GM19467 (cell line): ENCODE measurements around the gene CORO2A.
"Not testable (repeated sequence)": the region's sequence is repeated elsewhere in the genome, so short reads cannot be mapped to it uniquely, and the experiment has no call there.

Experiments used
- ATAC-seq: cut with Tn5 transposase; IDR thresholded peaks from one replicate; pipeline ENCODE4 v1.9.1; 2021; ENCODE audit warnings: mild to moderate bottlenecking, moderate library complexity; ENCODE audit not compliant: unreplicated experiment

CORO2A gene

GRCh38 chr9:98191671-98192502 lies 550 bp downstream of the CORO2A start:
- no peak for ATAC-seq

DNA sequence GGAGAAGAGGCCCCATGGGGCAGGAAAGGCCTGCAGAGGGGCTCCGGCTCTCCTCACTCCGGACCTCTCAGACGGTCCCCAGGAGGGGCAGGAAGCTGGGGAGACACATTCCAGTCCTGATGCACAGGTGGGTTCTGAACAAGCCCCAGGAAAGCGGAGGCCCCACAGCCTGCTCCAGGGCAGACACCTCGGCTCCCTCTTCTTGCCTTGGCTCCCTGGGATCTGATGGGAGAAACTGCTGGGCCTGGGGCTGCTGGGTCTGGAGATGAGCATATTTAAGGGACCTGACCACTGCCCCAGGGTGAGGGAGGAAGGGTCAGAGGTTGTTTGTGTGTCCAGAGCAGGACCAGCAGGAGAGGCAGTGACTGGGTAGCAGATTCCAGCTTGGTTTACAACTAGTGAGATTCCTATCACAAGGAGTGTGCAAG lies 1.2 kb downstream of the CORO2A start:
- no peak for ATAC-seq

DNA sequence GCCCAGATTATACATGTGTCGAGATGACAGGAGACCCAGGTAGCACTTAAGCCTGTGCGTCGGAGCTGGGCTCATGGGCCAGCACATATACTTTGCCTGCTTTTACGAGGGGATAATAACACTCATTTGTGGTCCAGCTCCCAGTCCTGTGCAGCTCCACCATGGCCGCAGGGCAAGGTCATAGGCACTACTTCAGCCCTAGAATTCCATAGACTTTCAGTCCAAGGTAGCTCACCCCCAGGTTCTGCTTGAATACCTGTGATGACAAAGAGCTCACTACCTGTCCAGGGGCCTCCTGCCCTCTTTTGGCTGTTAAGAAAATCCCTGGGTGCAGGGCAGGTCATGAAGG lies 1.7 kb downstream of the CORO2A start:
- ATAC-seq, result no peak

DNA sequence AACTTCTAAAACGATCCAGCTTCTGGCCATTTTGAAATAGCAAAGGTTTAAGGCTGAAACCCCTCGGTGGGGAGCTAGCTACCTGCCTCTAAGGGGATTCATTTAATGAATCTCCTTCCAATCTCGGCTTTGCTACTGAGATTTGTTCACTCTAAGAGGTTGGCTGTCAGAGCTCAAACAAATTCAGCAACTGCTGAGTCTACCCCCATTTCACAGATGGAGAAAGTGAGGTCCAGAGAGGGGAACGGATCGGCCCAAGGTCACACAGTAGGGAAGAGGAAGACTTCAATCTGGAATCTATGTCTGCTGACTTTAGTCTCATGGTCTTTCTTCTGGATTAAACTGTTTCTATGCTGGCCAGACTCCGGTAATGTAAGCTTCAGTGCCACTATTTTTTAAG lies 3.0 kb downstream of the CORO2A start:
- no peak for ATAC-seq

- no peak for ATAC-seq
Measured at GRCh38 chr9:98187926-98188325, 4.5 kb downstream of the CORO2A start.

DNA sequence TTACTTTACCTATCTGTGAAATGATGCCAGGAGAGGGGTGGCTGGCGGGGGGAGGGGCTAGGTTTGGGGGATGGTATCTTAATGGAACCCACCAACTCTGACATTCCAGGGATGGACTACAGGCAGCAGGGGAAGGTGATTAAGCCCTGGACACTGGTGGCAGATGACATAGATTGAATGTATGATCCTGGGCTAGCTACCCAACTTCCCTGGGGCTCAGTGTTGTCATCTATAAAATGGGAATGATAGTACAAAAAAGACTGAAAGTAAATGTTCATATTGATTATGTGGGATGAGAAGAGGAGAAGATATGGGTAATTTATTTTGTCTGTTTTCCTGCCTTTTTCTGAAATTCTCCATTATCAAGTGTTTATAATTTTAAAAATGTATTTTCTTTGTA lies 6.2 kb downstream of the CORO2A start:
- ATAC-seq, result no peak

DNA sequence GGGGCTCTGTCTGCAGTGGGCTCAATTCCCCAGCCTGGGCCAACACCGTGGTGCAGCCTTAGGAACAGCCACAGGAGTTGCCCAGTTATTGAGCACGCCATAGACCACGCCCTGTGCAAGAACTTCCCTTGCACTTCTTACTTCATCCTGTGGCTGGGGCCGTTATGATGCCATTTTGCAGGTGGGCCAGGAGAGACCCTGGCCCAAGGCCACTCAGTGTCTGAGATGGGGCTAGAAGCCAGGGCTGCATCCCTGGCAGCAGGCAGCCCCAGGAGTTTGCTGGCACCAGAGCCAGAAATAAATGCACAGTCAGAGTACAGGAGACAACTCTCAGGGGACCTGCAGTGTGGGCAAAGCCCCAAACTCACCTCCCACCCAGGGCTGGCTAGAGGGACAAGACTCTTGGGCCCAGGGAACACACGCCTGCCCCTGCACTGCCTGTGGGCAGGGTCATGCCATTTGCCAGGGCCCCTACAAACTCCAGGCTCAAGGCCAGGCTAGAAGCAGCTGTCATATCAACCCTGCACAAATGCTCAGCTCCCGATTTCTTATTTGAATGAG lies 6.7 kb downstream of the CORO2A start:
- no peak for ATAC-seq

GRCh38 chr9:98185021-98185567 lies 7.3 kb downstream of the CORO2A start:
- no peak for ATAC-seq

GRCh38 chr9:98184326-98184725 lies 8.1 kb downstream of the CORO2A start:
- ATAC-seq, result no peak

DNA sequence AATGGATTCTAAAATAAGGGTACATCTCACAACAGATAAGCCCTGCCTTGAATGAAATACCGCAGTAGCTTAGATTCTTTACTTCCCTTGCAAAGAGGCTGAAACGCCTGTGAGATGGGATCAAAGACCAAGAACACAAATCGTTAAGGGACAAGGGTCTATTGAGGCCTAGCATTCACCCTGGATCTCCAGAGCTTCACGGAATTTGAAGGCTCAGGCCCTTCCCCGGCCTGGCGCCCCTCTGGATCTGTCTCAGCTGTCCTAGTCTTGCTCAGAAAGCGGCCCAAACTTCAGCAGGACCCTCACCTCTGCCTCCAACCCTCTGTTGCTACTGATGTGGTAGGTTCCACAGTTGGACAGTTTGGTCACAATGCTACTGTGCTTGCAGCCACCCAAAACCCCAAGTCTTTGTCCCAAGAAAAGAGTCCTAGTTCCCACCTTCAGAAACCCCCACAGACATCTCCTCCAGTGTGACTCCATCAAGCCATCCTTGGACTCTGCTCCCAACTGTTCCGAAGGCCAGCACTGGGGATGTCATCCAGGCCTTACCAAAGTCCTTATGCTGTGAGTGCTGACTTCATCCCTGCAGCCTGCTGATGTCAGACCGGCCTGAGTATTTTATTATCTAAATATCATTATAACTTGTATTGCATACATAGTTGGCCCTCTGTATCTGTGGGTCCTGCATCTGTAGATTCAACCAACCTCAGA lies 9.4 kb downstream of the CORO2A start:
- ATAC-seq, result no peak

DNA sequence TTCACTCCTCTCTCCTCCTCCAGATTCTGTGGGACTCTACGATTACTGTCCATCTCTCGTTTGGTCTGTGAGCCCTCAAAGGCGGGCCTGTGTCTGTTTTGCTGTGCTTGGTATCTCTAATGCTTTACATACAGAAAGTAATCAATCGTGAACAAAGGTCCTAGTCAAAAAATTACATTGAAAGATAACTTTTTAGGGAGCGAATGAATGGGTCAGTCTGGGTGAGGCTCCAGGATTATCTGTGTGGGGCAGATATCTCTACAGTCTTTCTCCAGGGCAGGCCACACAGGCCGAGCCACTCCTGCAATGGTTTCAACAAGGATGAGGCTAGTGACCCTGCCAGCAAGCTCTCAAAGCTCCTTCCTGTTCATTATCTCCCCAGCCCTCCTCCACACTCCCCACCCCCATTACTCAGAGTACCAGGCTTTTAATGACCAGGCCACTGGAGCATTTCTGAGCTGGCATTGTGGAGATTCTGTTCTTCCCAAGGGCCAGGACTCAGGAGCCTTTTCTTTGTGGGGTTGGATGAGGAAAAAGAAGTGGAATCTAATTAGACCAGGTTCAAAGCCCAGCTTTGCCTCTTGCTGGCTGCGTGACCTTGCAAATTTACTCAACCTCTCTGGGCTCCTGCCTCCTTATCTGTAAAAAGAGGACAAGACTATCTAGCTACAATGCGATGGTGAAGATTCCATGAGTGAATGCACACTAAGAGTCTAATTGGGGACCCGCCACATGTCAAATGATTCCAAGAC lies 10.2 kb downstream of the CORO2A start:
- no peak for ATAC-seq

DNA sequence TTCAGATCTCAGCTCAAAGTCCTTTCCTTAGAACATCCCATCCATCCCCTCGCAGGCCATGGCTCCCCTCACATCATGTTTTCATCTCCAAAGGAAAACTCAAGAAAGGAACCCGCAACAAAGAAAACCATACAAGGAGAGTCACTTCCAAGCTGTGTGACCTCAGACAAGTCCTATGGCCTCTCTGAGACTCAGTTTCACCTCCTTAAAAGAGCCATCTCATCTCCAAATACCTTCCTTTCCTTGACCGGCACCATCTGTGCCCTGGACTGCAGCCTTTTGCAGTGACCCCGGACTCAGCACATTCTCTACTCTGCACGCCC lies 10.7 kb downstream of the CORO2A start:
- no peak for ATAC-seq

GRCh38 chr9:98180996-98181395 lies 11.4 kb downstream of the CORO2A start:
- ATAC-seq, result no peak

DNA sequence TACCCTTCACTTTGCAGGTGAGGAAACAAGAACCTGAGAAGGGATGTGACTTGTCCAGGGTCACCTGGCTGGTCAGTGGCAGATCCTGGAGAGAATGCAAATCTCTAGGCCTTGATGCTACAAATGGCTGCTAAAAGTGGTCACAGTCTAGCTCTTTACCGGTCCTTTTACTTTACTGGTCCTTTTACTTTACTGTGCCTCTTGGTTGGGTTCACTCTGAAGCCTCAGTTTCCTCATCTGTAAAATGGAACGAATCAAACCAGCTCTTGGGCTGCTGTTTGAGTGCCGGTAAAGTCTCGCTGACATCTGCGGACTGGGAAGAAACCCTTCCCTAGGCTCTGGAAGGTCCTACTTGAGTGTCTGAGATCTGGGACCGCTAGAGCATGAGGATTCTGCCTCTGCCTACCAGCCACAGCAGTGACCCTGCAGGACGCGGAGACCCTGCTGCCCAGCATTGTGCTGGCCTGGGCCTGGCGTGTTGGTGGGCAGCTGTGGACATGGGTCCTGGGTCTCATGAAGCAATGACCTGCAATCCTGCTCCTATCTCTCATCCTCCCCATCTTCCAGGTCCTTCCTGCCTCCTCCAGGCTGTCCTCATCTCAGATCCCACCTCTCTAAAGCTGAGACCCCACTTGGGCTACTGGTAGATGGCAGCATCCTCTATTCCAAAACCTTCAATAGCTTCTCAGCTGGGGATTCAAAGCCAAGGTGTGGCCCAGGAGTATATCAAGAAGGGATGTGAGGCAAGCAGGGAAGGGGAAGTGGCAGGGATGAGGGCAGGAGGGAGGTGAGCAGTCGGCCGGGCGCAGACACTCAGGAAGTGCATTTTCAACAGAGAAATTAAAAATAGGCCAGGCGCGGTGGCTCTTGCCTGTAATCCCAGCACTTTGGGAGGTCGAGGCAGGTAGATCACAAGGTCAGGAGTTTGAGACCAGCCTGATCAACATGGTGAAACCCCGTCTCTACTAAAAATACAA lies 13.3 kb downstream of the CORO2A start:
- no peak for ATAC-seq

DNA sequence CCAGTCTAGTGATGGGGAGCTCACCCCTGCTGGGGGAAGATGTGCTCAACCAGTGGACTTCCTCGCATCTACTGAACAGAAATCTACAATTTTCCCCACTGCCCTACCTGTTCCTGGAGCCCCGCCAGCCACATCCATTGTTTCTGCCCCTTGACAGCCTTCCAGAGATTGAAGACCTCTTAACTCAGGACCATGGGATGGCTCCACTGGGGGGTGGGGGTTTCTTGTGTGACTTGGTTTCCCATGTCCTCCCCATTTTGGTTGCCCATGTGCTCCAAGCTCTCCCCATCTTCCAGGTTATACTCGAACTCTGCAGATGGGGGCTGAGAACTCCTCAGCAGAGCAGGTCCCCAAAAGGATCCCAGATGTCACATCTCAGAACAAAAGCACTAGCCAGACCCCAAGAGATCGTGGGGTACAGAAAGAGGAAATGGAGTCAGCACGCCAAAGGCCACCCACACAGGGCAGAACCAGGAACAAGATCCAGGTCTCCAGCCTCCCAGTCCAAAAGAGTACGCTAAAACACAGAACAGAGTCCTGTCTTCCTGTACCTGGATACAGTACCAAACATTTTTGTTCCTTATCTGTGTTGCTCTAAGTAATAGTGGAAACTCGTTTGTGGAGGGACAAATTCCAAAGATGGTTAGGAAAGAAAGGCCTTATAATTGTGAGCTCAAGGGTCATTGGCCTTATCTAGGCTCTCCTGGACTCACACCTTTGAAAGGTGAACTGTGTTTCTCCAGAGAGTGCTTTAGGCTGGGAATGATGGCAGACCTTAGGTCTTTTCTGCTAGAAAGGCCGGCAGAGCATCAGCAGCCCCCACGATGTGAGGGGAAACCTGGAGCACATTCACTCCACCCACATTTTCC lies 15.8 kb downstream of the CORO2A start:
- ATAC-seq, result no peak

DNA sequence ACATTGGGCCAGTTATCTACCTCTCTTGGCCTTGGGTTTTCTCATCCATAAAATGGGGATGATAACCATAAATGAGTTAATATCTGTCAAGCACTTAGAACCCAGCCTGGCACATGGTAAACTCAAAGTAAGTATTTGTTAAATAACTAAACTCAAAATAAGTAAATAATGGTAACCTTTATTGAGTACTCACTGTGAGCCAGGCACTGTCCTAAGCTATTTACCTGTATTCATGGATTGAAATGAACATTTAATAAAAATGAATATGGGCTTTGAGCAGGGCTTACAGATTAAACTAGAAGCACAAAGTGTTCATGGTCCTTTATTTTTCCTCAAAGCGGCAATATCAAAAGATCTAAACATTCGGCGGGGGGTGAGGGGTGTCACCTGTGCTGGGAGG lies 16.7 kb downstream of the CORO2A start:
- ATAC-seq, result no peak

- no peak for ATAC-seq
Measured at GRCh38 chr9:98175028-98175569, 17.3 kb downstream of the CORO2A start.

GRCh38 chr9:98174502-98174918 lies 17.9 kb downstream of the CORO2A start:
- not testable (repeated sequence) for ATAC-seq

GRCh38 chr9:98173181-98173580 lies 19.3 kb downstream of the CORO2A start:
- ATAC-seq, result no peak
